GM23248 (cell line): ENCODE results near the gene SCYGR1.

ENCODE experiments used
- EZH2 ChIP-seq: fragments of 200-600 bp; sonication (generic); IDR thresholded peaks from 2 replicates; pipeline ENCODE4 v1.6.1; 2018; ENCODE audit warnings: antibody characterized with exemption, mild to moderate bottlenecking; ENCODE audit not compliant: insufficient read depth, poor library complexity, severe bottlenecking
- EZH2phosphoT487 ChIP-seq: fragments of 200-600 bp; sonication (generic); IDR thresholded peaks from 2 replicates; pipeline ENCODE4 v1.6.1; 2018; ENCODE audit warnings: antibody characterized with exemption, moderate library complexity, mild to moderate bottlenecking, low read depth; ENCODE audit not compliant: insufficient read depth

DNA sequence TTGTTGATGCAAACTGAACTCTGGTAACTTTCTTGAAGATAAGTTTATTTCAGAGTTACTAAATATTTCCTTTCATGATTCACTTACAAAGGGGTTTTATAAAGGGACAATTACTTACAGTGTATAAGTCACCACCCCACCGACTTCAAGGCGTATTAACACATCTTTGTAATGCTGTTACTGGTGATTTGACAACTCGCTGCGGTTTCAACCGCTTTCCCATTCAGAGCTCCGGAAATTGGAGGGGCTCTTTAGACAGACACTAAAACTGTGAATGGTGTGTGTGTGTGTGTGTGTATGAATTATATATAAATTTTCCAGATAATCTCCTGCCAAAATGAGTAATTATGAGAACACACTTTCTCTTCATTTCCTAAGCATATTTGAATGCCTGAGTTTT, 13.6 kb downstream of the SCYGR1 start:
- no peak for TF ChIP-seq EZH2
- TF ChIP-seq EZH2phosphoT487: peak; percentile 94
